NCI-H1092 (cell line): ENCODE measurements around the gene MMP10.

Experiments used
- DNase-seq: peaks from one replicate; lab custom pipeline; 2025; lab: John Stamatoyannopoulos, UW

Gene MMP10

DNA sequence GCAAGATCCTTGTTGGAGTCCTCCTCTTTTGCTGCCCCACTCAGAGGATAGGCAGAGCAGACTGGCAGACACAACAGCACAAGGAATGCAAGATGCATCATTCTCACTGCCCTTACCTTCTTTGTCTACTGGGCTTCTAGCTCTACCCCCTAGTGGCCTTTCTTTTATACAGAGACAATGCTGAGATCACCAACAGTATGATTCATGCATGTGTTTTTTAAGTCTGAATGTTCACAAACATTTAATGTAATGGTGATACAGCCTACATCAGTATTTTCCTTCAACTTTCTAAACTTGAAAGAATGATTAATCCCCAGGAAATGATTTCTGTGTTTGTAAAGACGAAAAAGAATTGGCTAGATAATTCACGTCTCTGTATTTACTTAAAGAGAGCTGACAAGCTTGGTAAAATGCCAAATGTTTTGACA, at the start of gene MMP10:
TSS of gene MMP10 (minus strand) at position 138 of the 428 bp plus-strand sequence. CDS start at position 101, 37 bp downstream.
- DNase-seq: no peak

DNA sequence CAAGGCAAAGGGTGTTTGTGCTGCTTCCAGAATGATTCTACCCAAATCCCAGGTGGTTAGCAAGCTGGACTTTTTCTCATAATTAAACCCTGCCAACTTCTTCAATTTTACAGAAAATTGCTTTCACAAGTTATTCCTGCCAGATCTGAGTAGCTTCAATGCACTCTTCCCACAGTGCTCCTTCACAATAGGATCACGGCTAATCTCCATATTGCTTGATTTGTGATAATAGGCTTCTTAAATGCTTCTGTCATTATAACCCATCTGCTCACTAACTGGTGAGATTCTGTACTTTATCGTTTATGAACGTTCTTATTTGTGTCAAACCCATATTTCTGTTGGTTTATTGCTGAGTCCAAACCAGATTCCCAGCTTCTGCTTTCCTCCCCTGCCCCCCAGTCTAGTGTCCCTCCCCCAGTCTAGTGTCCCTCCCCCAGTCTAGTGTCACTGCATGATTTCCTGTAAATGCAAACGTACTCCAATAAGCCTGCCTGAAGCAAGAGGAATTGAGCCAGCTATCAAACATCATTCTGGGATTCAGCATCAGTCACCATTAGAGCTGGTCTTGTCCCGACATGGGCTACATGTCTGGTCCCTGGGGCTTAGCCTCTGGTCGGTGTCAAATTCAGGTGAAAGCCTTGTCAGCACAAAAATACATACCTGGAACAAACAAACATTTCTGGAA, 49.0 kb upstream of the MMP10 start:
- DNase-seq: no peak

DNA sequence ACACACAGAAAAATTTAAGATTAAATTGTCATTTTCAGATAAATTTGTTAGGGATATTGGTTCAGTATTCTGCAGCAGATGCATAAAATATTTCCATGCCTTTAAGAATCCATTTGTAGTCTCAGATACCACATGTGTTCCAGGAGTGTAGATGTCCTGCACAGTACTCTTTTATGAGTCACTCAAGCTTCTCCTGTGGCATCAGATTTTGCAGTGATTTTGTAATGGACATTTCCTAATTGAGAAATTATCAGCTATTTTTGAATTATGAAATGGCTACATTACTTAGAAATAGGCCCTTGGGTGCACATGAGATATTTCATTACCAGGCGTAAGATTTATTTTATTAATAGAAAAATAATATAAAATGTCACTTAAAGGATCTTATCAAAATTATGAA, 44.1 kb upstream of the MMP10 start:
- no peak for DNase-seq

DNA sequence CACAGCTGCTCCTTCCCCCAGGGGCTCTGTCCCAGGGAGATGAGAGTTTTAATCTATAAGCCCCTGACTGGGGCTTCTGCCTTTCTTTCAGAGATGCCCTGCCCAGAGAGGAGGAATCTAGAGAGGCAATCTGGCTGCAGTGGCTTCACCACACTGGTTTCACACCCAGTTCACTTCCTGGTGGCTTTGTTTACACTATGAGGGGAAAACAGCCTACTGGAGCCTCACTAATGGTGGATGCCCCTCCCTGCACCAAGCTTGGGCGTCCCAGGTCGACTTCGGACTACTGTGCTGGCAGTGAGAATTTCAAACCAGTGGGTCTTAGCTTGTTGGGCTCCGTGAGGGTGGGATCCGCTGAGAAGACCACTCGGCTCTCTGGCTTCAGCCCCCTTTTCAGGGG, 39.1 kb upstream of the MMP10 start:
- DNase-seq: no peak

DNA sequence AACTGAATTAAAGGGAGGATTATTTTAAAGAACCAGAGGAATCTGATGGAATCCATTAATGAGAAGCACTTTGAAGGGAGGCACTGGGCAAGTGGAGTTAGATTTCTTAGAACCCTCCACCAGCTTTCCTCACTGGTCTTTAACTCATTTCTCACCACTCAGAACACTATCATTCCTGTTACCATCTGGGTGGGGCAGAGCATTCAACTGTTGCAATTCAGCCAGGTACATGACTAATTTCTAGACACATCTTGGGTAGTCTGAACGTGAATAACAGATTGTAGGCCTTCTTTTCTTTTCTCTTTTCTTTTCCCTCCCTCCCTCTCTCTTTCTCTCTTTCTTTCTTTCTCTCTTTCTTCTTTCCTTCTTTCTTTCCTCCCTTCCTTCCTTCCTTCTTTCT, 33.1 kb upstream of the MMP10 start:
- no peak for DNase-seq

DNA sequence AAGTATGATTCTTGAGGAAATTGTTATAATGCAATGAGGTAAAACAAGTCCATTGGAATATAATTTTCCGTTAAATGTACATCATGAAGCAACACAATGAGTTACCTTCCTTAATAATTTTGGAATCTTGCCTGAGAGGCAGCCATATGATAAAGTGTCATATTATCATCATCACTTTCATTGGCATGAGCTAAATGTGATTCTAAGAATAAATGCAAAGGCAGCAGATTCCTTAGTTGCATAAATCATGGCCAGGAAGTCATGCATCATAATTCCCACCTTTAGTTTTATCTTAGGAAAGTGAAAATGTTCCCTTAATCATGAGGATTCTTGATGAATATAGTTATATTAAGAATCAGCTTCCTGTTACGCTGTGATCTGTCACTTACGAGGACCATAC, 31.8 kb upstream of the MMP10 start:
- DNase-seq: no peak

DNA sequence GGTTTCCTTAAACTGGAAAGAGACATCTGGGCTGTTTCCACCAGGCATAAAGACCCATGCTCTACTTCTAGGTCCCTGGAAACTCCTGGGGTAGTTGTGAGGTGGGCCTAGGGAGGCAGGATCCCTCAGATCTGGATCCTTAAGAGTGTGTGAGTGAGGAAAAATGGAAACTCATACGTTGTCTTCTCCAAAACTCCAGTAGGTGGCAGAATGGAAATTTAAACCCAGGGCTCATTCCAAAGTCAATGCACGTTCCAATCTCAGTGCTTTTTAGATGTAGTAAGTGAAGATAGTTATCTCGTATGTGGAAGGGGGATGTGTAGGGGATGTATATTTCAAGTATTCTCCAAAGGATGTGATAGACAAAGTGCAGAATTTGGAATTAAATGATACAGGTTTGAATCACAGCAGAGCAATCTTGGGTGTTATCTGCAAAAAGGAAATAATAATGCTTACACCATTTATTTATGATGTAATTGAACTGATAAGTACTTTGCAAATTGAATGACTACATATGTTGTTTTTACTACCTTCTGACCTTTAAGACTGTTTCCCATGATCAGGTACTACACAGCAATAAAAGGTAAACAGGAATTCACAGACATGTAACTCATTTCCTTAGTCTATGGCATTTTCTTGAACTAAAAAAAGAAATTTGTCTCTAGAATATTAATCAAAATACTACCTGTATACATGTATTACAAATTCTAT, 30.7 kb upstream of the MMP10 start:
- no peak for DNase-seq

DNA sequence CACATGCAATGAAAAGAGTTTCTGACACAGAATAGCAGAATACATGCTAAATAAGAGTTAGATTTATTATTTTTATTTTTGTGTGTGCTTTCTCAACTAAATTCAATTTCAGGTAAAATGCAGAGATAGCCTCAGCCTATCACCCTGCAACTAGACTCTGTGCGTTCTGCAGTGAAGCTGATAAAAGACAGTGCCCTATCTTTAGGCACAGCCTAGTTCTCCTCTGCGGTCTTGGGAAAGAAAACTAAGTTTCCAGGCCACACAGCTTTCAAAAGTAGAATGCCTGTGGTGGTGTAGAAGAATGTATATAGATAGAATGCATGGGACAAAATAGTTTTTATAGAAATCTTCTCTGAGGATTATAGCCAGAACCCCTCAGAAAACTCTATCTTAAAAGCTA, 29.5 kb upstream of the MMP10 start:
- DNase-seq: no peak

DNA sequence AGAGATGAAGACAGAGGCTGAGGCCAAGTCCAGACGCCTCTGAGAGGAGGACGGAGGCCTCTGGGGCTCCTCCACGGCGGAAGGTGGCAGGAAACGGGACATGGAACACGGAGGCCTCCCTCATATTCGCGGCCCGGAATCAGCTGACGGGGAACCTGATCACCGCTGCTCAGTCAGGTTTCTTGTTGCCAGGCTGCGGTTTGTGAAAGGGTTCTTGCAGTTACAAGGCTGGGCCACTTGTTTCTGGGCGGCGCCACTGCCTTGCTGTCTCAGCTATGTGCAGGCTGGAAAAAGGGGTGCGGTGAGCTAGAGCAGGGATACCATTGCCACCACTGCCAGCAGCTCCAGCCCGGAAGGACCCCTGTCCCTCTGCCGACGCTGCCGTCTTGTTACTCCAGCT, 27.5 kb upstream of the MMP10 start:
- DNase-seq: no peak

DNA sequence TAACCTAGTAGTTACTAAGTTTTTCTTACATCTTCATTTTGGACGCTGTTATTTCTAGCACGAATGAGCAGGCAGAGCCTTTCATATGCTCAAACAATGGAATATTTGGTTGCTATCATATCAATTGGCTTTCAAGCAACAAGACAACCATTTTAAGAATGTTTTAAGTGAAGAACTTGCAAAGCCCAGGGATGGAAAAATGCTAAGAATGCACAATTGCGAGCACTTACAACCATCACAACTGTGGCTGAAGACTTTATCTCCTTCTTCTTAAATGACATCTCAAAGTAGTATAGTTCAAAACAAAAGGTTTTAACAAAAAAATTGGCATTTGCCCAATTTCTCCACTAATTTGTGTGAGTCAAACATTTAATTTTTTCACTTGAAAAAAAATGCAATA, 25.9 kb upstream of the MMP10 start:
- DNase-seq: no peak

DNA sequence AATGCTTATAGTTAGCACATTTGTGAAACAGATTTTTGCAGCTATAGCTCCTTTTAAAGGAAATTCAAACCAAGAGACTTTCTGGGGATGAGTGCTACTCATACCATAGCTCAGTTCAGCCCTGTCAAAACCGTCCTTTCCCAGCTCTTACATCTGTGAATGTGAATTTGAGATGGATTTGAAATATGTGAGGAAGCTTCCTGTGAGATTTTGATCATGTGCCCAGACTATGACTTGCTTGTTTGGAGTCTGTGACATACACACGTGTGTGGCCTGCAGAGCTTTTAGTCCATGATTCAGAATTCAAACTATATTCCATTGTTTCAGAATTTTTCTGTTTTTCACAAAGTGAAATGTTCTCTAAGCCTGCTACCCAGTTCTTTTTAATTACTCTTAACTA, 21.9 kb upstream of the MMP10 start:
- no peak for DNase-seq

DNA sequence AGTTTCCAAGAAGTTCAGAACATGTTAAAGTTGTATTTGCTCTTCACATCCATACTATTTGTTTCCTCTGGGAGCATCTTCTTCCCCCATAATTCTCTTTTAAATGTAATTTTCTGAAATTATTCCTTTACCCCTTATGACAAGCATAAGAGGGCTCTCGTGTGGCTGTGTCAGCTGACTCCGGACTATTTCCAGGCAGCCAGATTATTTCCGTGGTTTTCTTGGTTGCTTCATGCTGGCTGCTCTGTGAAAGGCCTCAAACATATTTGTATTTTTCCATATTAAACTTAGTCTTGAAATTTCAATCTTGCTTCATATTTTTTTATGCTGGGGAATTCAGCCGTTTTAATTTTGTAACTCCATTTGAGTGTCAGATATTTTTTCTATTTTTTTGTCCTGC, 20.3 kb upstream of the MMP10 start:
- DNase-seq: no peak

DNA sequence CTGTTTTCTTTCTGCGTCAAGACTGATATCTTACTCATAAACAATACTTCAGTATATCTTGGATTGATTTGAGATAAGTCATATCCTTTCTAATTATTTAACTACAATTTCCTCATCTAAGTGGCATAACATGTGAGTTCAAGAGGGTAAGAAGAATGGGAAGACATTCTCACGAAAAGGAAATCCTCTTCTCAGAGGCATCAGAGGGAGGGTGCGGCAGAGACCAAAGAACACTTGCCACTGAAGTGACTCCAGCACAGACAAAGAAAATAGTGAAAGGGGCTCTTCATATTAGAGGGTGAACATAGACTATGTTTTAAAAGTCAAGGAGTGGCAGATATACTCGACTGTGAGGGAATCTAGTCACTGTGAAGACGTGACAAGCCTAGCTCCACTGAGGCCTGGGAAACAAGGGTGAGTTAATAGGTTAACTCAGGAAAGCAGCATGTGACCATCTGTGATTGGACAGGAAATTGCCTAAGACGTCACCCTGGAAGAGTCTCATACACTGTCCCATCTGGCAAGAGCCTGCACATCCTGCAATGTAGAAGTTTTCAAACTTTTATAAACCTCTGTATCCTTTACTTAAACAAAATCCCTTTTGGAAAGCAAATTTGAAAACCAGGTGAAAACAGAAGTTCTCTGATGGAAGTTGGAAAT, 19.4 kb upstream of the MMP10 start:
- DNase-seq: no peak

DNA sequence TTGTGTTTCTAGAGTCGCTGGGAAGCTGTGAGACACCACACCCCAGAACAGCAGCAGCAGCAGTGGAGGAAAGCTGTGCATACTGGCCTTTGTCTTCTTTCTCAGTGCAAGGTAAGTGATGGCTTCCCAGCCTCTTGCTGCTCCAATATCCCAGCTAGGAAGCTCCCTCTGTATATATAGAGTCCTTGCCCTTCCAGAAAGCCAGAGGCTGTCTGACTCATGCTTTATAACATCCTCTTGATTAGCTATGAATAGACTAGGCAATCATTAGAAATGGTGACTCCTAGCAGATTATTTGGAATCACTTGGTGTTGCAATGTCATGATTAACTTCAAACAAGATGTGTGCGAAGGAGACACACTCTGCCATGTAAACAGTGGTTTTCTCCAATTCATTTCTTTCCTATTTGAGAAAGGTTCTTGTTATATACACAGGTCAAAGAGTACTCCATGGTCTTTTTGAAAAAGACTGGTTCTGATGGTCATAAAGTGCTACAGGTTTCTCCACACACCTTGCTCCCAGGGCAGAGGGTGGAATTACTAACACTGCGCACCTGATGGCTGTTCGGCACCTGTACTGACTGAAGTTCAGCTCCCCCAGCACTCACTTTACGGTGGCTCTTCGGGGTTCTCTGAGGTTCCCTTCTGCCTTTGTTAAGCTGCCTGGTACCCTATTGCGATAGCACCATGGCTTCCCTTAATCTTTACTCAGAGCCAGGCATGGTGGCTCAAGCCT, 17.8 kb upstream of the MMP10 start, which contains the start of gene MMP1:
TSS of gene MMP1 (minus strand) at position 149 of the 735 bp plus-strand sequence. CDS start at position 81, 68 bp downstream.
- DNase-seq: no peak

DNA sequence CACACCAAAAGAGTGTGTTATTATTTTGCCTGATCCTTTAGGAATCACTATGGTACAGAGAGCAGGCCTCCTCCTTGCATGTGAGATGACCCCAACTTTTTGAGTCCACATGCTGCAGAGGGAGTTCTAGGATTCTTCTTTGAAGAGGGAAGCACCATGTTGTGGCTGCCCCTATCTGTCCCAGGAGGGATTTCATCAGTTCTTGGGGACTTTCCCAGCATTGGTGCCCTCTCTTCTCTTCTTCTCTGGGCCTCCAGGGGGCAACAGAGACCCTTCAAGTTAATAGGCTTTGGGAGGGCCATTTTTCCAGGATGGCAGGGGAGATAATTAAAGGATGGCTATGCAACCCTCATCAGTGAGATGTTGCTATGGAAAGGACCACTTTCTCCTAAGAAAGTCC, 14.0 kb upstream of the MMP10 start:
- no peak for DNase-seq

DNA sequence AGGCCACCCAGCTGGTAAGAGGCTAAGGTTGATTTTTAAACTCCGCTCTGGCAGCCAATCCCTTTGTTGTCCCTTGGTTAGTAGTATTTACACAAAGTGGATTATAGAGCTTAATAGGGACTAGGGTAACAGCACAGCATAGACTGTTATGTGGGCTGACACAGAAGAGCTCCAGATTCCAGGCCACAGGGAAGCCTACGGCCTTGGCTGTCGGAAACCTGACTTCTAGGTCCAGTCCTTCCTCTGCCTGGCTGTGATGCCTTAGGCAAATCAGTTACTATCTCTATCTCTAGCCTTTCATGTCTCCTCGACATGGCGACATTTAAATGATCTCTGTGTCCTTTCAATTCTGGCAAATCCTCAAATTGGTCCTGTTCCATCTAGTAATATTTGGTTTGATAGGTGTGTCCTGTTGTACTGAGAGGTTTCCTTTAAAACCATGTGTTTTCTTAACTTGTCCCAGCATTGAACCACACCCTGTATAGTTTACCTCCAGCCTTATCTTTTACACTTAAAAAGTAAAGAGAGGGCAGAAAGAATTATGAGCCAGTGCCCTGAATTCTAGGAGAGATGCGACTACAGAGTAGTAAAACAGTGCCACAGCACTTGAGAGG, 13.4 kb upstream of the MMP10 start:
- no peak for DNase-seq

DNA sequence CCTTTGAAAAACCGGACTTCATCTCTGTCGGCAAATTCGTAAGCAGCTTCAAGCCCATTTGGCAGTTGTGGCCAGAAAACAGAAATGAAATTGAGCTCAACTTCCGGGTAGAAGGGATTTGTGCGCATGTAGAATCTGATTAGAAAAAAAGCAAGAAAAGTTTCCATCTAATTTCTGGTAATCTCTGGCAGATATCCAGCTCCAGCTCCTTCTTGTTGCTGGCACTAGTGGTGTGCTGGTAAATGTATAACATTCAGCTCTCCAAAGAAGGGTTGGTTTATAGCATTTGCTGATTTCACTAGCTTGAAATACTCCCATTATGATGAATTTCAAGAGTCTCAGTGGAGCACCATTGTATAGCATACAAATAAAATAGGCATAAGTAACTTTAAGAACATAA, 12.2 kb upstream of the MMP10 start:
- DNase-seq: no peak

DNA sequence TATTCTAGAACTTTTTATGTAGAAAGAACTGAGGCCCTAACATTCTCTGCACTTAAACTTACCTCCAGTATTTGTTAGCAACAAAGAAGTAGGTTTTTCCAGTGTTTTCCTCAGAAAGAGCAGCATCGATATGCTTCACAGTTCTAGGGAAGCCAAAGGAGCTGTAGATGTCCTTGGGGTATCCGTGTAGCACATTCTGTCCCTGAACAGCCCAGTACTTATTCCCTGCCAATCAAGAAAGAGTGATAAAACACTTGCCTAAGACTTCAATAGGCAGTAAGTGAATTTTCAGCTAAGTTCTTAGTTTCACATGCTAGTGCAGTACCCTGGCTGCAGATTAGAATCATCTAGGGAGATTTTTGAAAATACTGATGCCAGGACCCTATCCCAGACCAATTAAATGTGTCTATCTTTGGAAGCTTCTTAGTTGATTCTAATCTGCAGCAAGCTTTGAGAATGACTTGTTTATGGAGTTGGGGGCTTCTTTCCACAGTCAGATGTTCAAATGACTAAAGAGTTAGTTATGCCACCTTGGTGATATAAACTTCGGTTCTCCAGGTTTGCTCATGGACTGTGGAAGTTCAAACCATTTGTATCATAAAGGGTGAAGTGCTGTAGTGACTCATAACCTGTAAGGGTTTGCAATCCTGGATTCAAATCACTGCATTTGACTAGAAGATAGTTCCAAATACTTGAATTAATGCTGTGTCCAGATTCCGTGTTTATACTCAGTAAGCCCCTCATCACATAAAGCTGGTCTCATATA, 11.0 kb upstream of the MMP10 start:
- DNase-seq: no peak

DNA sequence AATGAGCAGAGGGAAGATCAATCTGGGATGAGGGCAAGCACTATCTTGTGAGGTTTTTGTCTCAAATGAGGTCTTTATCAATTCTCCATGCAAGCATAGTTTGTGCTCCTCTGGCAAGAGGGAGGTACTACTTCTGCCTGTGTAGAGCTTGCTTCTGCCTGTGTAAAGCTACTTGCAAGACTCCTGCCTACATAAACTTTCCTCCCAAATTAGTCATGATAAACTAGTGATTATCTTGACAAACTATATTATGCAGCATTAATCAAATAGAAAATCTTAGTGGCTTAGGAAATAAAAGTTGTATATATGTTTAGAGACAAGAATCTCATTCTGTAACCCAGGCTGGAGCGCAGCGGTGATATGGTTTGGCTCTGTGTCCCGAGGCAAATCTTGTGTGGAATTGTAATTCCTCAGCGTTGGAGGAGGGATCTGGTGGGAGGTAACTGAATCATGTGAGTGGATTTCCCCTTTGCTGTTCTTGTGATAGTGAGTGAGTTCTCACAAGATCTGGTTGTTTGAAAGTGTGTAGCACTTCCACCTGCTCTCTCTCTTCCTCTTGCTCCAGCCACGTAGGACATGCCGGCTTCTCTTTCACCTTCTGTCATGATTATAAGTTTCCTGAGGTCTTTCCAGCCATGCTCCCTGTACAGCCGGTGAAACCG, 8.0 kb upstream of the MMP10 start:
- DNase-seq: no peak

DNA sequence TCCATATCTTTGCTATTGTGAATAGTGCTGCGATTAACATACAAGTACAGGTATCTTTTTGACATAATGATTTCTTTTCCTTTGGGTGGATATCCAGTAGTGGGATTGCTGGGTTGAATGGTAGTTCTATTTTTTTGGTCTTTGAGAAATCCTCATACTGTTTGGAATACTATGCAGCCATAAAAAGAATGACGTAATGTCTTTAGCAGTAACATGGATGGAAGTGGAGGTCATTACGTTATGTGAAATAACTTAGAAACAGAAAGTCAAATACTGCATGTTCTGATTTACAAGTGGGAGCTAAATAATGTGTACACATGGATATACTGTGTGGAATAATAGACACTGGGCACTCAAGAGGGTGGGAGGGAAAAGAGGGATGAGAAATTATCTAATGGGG, 4.0 kb upstream of the MMP10 start:
- DNase-seq: no peak

DNA sequence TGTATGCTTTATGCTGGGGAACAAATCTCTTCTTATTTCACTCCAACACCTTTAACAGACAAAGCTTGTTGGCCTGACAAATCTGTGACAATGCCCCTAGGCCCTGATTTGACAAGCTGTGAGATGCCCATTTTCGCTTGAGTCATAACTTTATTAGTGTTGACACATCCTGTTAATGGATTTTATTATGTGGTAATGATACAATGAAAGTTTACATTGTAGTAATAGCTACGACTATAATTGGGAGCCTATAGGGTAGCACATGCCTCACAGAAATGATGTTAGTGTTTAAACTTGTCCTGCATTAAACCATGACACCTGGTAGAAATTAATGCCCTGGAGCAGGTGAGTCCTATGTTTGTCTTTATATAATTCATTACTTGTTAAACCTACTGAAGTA, 3.3 kb upstream of the MMP10 start:
- DNase-seq: no peak
